Activated T-cell treated with anti-CD3 and anti-CD28 coated beads for 24 hours (primary cell): Measurements from ENCODE around the gene NR6A1.
A peak's percentile ranks its signal among the peaks of the same experiment; 100 is the strongest.

ENCODE experiments used
- DNase-seq: peaks from one replicate; pipeline ENCODE4 v3.0.0-alpha.2; 2020; ENCODE audit warnings: low read depth

Gene NR6A1

GRCh38 chr9:124771021-124771866 is at the start of gene NR6A1:
Gene NR6A1, minus strand, starts transcription at chr9:124771311.
- peak; percentile 90 for DNase-seq

GRCh38 chr9:124818431-124819281 is 47.5 kb upstream of the NR6A1 start:
- no peak for DNase-seq

- no peak for DNase-seq
Observed at GRCh38 chr9:124815601-124816000, 44.5 kb upstream of the NR6A1 start.

GRCh38 chr9:124814164-124814535 is 43.0 kb upstream of the NR6A1 start:
- DNase-seq: no peak

- DNase-seq: no peak
Observed at GRCh38 chr9:124813501-124814163, 42.5 kb upstream of the NR6A1 start.

GRCh38 chr9:124813041-124813440 is 41.9 kb upstream of the NR6A1 start:
- no peak for DNase-seq

GRCh38 chr9:124812441-124812876 is 41.3 kb upstream of the NR6A1 start:
- no peak for DNase-seq

GRCh38 chr9:124810663-124811355 is 39.7 kb upstream of the NR6A1 start:
- DNase-seq: no peak

GRCh38 chr9:124809741-124810500 is 38.8 kb upstream of the NR6A1 start:
- DNase-seq: no peak

GRCh38 chr9:124809211-124809610 is 38.1 kb upstream of the NR6A1 start:
- no peak for DNase-seq

- DNase-seq: no peak
Observed at GRCh38 chr9:124808246-124808956, 37.3 kb upstream of the NR6A1 start.

- no peak for DNase-seq
Observed at GRCh38 chr9:124805186-124805585, 34.1 kb upstream of the NR6A1 start.

- no peak for DNase-seq
Observed at GRCh38 chr9:124803911-124804310, 32.8 kb upstream of the NR6A1 start.

GRCh38 chr9:124802426-124802825 is 31.3 kb upstream of the NR6A1 start:
- no peak for DNase-seq

- DNase-seq: no peak
Observed at GRCh38 chr9:124801356-124801755, 30.2 kb upstream of the NR6A1 start.

GRCh38 chr9:124800306-124801259 is 29.5 kb upstream of the NR6A1 start:
- no peak for DNase-seq

- no peak for DNase-seq
Observed at GRCh38 chr9:124799274-124800006, 28.3 kb upstream of the NR6A1 start.

- DNase-seq: no peak
Observed at GRCh38 chr9:124797343-124798103, 26.4 kb upstream of the NR6A1 start.
